GM21825 (cell line): ENCODE measurements around the gene ODAD4.
"Not testable (repeated sequence)": the region's sequence is repeated elsewhere in the genome, so short reads cannot be mapped to it uniquely, and the experiment has no call there.

Experiments used
- ATAC-seq: cut with Tn5 transposase; IDR thresholded peaks from one replicate; pipeline ENCODE4 v1.9.1; 2021; ENCODE audit warnings: mild to moderate bottlenecking, moderate library complexity; ENCODE audit not compliant: unreplicated experiment

Gene ODAD4

DNA sequence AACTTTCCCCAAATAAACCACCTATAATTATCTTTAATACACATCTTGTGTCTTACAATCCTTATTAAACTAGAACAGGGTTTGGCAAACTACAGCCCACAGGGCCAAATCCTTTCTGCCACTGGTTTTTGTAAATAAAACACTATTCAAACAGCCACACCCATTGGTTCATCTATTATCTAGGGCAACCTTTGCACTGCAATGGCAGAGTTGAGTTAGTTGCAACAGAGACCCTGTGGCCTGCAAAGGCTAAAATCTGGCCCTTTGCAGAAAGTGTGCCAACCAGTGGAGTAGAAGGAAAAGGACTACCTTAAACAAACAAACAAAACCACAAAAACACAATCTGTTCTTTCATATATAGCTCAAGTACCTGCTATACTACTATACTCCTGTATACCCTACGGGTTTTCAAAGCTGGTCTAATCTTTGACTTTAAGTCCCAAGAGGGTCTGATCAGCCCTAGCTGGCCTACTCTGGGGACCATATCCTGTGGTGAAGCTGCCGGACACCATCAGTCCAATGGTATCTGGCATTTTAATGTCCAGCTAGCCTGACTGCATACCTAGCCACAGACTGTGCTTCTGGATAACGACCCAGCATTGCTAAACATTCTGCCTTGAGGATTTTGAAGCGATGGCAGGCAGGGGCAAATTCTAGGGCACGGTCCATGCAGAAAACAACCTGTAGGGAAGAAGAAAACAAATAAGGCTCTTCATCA is 59.4 kb downstream of the ODAD4 start:
- no peak for ATAC-seq

DNA sequence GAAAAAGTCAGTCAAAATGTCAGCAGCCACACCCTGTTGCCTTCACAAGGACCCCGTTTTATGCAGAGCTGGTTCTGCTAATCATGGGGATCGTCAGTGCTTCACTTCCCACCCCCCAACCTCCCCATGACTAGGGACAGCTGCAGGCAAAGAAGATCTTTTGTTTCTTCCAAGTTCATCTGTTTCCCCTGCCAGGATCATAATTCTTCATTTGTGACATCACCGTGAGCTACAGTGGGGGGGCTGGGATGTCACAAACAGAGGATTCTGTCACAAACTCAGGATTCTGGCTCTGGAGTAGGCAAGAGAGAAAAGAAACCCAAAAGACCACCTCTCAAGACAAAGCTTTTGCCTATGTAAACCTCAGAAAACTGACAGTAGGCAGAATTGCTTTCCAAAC is 62.2 kb downstream of the ODAD4 start:
- ATAC-seq, result no peak

- no peak for ATAC-seq
Observed at GRCh38 chr17:41996855-41997164, 66.4 kb downstream of the ODAD4 start.

DNA sequence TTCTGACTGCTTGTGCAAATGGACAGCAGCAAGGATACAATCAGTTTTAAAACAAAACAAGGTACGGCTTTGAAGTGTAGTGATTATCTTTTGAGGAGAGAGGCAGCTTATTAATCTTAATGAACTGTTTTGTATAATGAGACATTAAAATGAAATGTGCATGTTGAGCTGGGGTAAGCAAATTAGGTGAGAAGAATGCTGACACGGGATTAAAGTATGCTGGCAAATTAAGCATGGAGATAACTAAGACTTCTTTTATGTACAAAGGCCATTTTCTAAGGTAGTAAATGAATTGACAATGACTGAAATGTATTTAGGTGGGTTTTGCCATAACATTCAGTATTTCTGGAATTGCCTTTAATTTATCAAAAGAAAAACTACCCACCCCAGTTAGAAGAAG is 68.1 kb downstream of the ODAD4 start:
- ATAC-seq, result no peak

DNA sequence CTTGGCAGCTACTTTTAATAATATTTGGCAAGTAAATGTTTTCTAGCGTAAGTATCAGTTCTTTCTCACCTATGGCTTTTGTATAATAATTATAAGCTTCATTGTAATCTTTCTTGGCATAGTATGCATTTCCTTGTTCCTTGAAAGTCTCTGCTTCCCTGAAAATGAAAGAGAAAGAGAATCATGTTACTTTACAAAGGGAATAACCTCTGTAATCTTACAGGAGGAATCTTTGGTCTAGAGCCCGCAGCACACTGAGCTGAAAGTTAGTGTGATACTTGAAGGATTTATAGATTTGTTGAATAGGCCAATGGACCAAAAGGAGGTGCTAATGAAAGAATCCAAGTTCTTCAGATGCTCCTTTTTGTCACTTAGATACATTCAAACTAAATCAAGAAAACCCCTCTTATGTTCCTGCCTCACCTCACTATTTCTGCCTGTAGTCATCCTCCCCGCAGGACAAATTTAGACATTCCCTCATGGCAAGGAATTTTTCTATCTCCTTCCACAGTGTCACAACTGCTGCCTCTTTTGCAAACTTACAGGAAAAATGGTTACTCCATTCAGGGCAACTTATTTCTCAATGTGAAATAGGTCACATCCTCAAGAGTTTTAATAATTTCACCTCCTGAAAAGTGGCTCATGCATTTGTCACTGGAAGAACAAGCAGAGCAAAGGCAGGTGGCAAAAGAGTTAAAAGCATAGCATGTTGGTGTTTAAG is 70.2 kb downstream of the ODAD4 start:
- no peak for ATAC-seq

GRCh38 chr17:42001729-42002128 is 71.3 kb downstream of the ODAD4 start:
- ATAC-seq, result no peak

GRCh38 chr17:42002175-42002791 is 71.9 kb downstream of the ODAD4 start:
- no peak for ATAC-seq

DNA sequence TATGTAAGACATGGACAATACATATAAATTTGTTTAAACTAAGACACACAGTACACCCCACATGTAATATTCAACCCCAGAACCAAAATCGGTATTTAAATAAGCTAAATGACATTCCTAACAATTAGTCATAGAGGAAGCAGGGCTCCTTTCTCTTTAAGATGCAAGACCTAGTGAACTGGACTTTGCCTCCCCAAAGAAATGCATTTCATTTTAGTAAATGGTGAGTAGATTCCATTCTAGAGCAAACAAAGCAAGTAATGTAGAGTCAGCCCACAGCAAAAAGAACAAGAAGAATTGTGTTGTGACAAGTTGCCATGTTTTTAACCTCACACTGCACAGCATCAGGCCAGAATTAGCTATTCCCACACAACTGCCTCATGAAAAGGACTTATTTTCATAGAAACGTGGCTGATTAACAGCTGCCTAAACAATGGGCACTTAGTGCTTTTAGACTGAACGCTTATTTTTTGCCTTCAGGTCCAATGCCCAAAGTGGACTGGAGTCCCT is 72.4 kb downstream of the ODAD4 start:
- no peak for ATAC-seq

DNA sequence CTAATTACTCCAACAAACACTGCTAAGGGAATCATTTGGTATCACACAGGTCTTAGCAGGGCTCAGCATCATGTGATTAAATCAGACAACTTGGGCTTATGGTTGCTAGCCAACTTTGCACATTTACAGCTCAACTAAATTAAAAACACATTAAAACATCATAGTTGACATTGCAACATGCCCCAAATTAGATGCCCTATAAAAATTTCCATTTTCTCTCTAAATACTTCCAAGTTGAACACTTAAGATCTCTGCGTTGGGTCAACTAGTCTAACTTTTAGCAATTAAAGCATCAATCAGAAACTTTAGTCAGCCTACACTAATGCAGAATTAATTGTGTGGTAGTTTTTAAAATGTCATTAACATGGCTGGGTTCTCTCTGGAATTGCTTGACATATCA is 74.7 kb downstream of the ODAD4 start:
- ATAC-seq, result no peak

DNA sequence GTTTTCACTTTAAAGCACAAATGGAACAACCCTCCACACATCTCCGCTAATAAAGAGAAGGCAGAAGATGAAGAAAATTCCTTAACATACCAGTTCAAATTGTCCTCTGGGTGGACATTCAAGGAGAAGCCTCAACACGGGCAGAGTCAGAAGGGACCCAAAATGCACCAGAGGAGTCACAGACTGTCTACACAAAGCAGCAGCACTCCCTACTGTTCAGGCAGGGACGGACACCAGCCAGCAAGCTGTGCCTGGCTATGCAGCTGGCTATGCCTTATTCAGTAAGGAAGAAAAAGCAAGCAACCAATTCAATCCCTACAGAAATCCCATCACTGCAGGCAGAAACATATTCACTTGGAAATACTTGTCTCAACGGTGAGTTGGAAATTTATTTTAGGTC is 78.8 kb downstream of the ODAD4 start:
- no peak for ATAC-seq

DNA sequence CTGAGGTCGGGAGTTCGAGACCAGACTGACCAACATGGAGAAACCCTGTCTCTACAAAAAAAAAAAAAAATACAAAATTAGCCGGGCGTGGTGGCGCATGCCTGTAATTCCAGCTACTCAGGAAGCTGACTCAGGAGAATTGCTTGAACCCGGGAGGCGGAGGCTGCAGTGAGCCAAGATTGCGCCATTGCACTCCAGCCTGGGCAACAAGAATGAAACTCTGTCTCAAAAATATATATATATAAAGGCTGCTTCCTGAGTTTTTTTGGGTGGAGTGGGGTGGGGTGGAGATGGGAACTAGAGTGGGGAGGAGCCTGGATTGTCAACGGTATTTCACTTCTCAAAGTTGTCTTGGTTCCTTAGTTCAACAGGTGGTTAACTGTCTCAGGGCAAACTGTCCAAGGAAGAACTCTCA is 79.9 kb downstream of the ODAD4 start:
- not testable (repeated sequence) for ATAC-seq

GRCh38 chr17:42010898-42011516 is 80.6 kb downstream of the ODAD4 start:
- no peak for ATAC-seq

DNA sequence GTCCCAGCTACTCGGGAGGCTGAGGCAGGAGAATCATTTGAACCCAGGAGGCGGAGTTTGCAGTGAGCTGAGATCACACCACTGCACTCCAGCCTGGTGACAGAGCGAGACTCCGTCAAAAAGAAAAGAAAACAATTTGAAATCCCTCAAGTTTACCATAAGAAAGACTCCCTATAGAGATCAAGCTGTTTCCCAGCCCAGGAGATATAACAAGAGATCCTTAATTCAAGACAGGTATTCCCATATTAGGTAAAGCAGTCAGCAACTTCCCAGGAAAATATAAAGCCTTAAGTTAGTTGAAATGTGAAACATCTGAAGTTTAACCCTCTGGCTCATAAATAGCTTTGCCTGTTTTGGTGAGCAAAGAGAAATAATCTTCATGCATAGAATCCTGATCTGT is 81.9 kb downstream of the ODAD4 start:
- not testable (repeated sequence) for ATAC-seq

- ATAC-seq, result not testable (repeated sequence)
Observed at GRCh38 chr17:42013740-42014139, 83.3 kb downstream of the ODAD4 start.
